ENCODE results near the gene WNT11.

The WNT11 gene

DNA sequence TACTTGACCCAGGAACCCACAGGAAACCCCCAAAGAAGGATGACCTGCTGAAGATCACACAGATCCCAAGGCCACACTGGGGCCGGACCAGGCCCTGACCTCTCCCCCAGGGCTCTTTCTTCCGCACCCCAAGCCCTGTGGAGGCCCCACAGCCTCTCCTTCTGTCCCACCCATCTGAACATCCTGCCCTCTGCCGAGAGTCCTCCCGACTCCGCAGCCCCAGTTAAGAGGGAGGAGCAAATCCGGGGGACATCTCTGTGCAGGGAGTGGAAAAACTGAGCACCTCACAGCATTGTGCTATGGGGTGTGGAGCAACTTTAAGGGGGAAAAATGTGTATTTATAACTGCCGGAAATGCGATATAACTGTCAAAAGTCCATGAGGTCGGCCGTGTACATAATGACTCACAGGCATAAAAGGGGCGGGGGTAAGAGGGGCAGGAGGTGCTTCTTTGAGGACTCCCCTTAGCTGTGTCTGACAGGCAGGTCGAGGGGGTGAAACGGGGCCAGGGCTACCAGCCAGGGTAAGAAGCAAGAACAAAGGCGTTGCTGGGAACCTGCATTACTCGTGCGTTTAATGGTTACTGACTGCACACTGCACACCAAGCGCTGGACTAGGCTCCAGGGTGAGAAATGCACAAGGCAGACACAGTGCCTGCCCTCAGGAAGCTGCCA, 57.2 kb downstream of the WNT11 start:
- H3K9me3 ChIP-seq (ENCODE audit: control extremely low read depth in 1 of 5, control insufficient read depth in 4 of 5, insufficient read depth in 2 of 5, low read depth in 1 of 5, low read length in 4 of 5), result no peaks in the 10 kb centered on the region
- H3K4me3 ChIP-seq (ENCODE audit: control insufficient read depth in 1 of 7, extremely low read depth in 1 of 7, insufficient read depth in 4 of 7, low read depth in 2 of 7, low read length in 6 of 7), result no peak overlapping the region
- 98% methylated on average over 16 of the region's 17 CpGs for WGBS (ENCODE audit: insufficient coverage)
- ChIA-PET POLR2A (no interaction called here), CTCF (interaction anchor here (1.2 to 2.0 kb wide), 2 partner anchors 252 to 443 kb away, joined by 4 to 11 read pairs; no protein-coding TSS in a partner anchor)
- peaks cover 0 to 2% (median 0%) of the 10 kb centered on the region in 5 experiments for H3K27me3 ChIP-seq (replicated peaks in 2 of 5; ENCODE audit: control insufficient read depth in 4 of 5, insufficient read depth in 5 of 5, low read length in 4 of 5)
- no peaks in the 10 kb centered on the region for H3K36me3 ChIP-seq (ENCODE audit: control insufficient read depth in 4 of 4, insufficient read depth in 4 of 4, low read length in 3 of 4)
- H3K27ac ChIP-seq (ENCODE audit: insufficient read depth in 1 of 2, low read depth in 1 of 2, low read length in 2 of 2, poor library complexity in 1 of 2, severe bottlenecking in 2 of 2), result no peak overlapping the region
- H3K4me1 ChIP-seq (ENCODE audit: control extremely low read depth in 1 of 4, control insufficient read depth in 4 of 4, insufficient read depth in 4 of 4, low read length in 3 of 4), result peaks cover 0 to 18% (median 12%) of the 10 kb centered on the region in 4 experiments
- no peak for DNase-seq

DNA sequence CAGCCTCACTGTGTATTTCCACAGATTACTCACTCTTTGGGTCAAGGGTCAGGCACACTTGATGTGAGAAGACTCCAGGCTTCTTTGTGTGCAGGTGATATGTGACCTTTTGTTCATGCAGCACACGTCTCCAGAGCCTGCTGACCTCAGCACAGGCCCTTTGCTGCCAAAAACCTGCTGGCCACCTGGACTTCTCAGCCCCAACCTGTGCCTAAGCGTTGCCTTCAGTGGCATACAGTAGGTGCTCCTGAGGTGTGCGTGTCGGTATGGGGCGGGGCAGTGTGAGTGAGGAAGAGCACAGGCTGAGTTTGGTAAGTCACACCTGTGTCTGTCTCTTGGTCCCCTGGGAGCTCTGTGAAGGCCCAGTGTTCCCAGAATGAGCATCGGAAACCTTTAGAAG, 58.1 kb downstream of the WNT11 start:
- H3K4me3 ChIP-seq (ENCODE audit: control insufficient read depth in 1 of 7, extremely low read depth in 1 of 7, insufficient read depth in 4 of 7, low read depth in 2 of 7, low read length in 6 of 7), result no peak overlapping the region
- H3K36me3 ChIP-seq (ENCODE audit: control insufficient read depth in 4 of 4, insufficient read depth in 4 of 4, low read length in 3 of 4), result peaks cover 0 to 3% (median under 1%) of the 10 kb centered on the region in 4 experiments
- POLR2A ChIA-PET, result no interaction called here
- no peaks in the 10 kb centered on the region for H3K9me3 ChIP-seq (ENCODE audit: control extremely low read depth in 1 of 5, control insufficient read depth in 4 of 5, insufficient read depth in 2 of 5, low read depth in 1 of 5, low read length in 4 of 5)
- no peak overlapping the region for H3K27ac ChIP-seq (ENCODE audit: insufficient read depth in 1 of 2, low read depth in 1 of 2, low read length in 2 of 2, poor library complexity in 1 of 2, severe bottlenecking in 2 of 2)
- no peaks in the 10 kb centered on the region for H3K27me3 ChIP-seq (replicated peaks in 2 of 5; ENCODE audit: control insufficient read depth in 4 of 5, insufficient read depth in 5 of 5, low read length in 4 of 5)
- DNase-seq, result no peak
- WGBS (ENCODE audit: insufficient coverage), result 100% methylated on average over 6 of the region's 6 CpGs
- peaks cover 0 to 15% (median 11%) of the 10 kb centered on the region in 4 experiments for H3K4me1 ChIP-seq (ENCODE audit: control extremely low read depth in 1 of 4, control insufficient read depth in 4 of 4, insufficient read depth in 4 of 4, low read length in 3 of 4)
- CTCF ChIA-PET, result interaction anchor here (4.1 kb wide), 1 partner anchor 251 kb away, joined by 28 read pairs; no protein-coding TSS in a partner anchor

DNA sequence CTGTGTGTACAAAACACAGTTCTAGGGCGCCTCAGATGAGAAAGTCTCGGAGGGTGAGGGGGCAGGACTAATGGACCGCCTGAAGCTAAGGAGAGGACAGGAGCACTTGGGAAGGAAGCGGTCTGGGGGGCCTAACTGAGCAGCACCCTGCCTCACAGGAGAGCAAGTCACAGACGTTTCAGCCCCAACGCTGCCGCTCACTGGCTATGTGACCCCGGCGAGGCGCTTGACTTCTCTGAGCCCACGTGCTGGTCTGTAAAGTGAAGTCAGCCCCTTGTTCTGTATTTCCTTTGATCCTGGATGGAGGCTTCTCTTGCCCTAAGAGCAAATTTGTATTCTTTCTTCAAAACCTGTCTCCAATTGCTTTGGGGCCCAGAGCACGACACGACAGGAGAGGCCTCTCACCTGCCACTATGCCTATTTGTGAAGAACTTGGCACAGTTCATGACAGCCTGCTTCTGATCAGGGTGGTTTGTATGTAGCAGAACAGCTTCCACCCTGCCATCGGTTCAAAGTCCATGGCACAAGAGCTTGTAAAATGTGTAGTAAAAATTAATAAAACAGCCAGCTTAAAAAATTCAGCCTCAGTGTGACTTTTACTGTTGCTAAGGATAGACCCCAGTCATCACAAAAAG, 59.1 kb downstream of the WNT11 start:
- Histone ChIP-seq H3K4me3 (ENCODE audit: control insufficient read depth in 1 of 7, extremely low read depth in 1 of 7, insufficient read depth in 4 of 7, low read depth in 2 of 7, low read length in 6 of 7) (no peak overlapping the region), H3K9me3 (ENCODE audit: control extremely low read depth in 1 of 5, control insufficient read depth in 4 of 5, insufficient read depth in 2 of 5, low read depth in 1 of 5, low read length in 4 of 5) (no peaks in the 10 kb centered on the region), H3K27ac (ENCODE audit: insufficient read depth in 1 of 2, low read depth in 1 of 2, low read length in 2 of 2, poor library complexity in 1 of 2, severe bottlenecking in 2 of 2) (no peak overlapping the region), H3K4me1 (ENCODE audit: control extremely low read depth in 1 of 4, control insufficient read depth in 4 of 4, insufficient read depth in 4 of 4, low read length in 3 of 4) (peaks cover 0 to 6% (median 2%) of the 10 kb centered on the region in 4 experiments), H3K36me3 (ENCODE audit: control insufficient read depth in 4 of 4, insufficient read depth in 4 of 4, low read length in 3 of 4) (peaks cover 0 to 12% (median 8%) of the 10 kb centered on the region in 4 experiments), H3K27me3 (replicated peaks in 2 of 5; ENCODE audit: control insufficient read depth in 4 of 5, insufficient read depth in 5 of 5, low read length in 4 of 5) (no peaks in the 10 kb centered on the region)
- ChIA-PET POLR2A (no interaction called here), CTCF (interaction anchor here (0.7 to 4.1 kb wide), 9 partner anchors 11 to 277 kb away, joined by 3 to 28 read pairs (median 4); no protein-coding TSS in a partner anchor)
- WGBS (ENCODE audit: insufficient coverage), result 98% methylated on average over 13 of the region's 14 CpGs
- DNase-seq, result no peak

DNA sequence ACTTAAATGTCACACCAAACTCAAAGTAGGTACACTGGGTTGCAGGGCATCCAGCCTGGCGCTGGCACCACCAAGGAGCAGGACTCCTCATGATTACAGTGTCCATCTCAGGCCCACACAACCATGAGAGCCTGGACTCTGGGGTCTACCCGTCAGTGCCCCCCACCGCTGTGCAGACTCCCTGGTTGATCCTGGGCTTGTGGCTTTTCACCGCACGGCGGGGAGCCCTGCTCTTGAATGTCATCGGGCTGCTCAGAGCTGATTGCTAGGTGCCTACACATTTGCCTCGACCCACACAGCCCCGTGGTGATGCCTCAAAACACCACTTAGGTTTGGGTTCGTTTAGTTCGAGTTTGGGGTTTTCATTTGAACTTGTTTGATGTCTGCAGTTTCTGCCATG, 63.0 kb downstream of the WNT11 start:
- no peaks in the 10 kb centered on the region for H3K4me1 ChIP-seq (ENCODE audit: control extremely low read depth in 1 of 4, control insufficient read depth in 4 of 4, insufficient read depth in 4 of 4, low read length in 3 of 4)
- WGBS (ENCODE audit: insufficient coverage), result 98% methylated on average over 11 of the region's 11 CpGs

DNA sequence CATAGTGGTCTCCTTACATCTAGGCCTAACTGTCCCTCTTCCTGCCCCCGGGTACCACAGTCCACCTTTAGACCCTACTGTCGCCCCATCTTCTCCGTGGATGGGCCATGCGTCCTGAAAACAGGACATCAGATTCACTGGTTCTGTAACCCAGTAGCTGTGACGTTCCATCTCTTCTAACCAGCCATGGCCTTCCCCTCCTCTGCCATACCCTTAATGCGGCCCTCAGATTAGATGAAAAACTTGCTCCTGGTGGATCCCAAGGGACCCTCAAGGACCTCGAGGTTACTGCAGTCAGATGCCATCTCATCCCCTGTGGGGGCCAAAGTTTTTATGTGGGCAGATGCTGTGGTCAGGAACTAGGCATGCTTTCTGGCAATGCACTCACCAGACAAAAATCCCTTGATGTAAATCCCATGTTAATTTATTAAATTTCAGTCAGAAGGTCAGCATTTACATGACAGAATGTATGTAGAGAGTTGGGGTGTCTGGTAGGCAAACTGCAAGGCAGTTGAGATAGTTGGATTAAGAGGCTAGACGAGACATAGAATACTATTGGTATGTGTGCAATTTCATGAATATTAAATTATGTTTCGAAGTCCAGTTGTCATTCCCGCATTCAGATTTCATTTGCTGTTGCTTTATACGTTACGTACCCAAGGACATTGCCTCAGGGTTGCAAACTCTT, 64.3 kb downstream of the WNT11 start:
- WGBS (ENCODE audit: insufficient coverage), result 95% methylated on average over 7 of the region's 12 CpGs

More for the DNA sequence above, 63.0 kb downstream of the WNT11 start:
- CTCF ChIA-PET, result interaction anchor here (0.5 to 1.2 kb wide), 2 partner anchors 90 to 246 kb away, joined by 3 to 4 read pairs; no protein-coding TSS in a partner anchor
- Histone ChIP-seq H3K27me3 (replicated peaks in 2 of 5; ENCODE audit: control insufficient read depth in 4 of 5, insufficient read depth in 5 of 5, low read length in 4 of 5) (no peaks in the 10 kb centered on the region), H3K36me3 (ENCODE audit: control insufficient read depth in 4 of 4, insufficient read depth in 4 of 4, low read length in 3 of 4) (peaks cover 2 to 31% (median 24%) of the 10 kb centered on the region in 4 experiments), H3K9me3 (ENCODE audit: control extremely low read depth in 1 of 5, control insufficient read depth in 4 of 5, insufficient read depth in 2 of 5, low read depth in 1 of 5, low read length in 4 of 5) (no peaks in the 10 kb centered on the region), H3K4me3 (ENCODE audit: control insufficient read depth in 1 of 7, extremely low read depth in 1 of 7, insufficient read depth in 4 of 7, low read depth in 2 of 7, low read length in 6 of 7) (no peak overlapping the region), H3K27ac (ENCODE audit: insufficient read depth in 1 of 2, low read depth in 1 of 2, low read length in 2 of 2, poor library complexity in 1 of 2, severe bottlenecking in 2 of 2) (no peak overlapping the region)
- POLR2A ChIA-PET, result no interaction called here
- no peak for DNase-seq

DNA sequence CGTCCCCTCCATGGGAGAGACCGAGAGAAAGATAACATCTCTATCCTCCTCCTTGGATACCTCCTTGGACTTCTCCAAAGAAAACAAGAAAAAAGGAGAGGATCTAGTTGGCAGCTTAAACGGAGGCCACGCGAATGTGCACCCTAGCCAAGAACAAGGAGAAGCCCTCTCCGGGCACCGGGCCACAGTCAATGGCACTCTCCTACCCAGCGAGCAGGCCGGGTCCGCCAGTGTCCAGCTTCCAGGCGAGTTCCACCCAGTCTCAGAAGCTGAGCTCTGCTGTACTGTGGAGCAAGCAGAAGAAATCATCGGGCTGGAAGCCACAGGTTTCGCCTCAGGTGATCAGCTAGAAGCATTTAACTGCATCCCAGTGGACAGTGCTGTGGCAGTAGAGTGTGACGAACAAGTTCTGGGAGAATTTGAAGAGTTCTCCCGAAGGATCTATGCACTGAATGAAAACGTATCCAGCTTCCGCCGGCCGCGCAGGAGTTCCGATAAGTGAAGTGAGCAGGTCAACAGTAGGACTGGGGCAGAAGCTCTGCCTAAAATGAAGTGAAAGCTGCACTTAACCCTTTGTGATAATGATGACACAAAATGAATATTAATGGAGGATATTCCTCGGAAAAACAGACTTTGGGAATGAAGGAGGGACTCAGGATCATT, 65.3 kb downstream of the WNT11 start:
- H3K9me3 ChIP-seq (ENCODE audit: control extremely low read depth in 1 of 5, control insufficient read depth in 4 of 5, insufficient read depth in 2 of 5, low read depth in 1 of 5, low read length in 4 of 5), result no peaks in the 10 kb centered on the region
- peaks cover 2 to 31% (median 25%) of the 10 kb centered on the region in 4 experiments for H3K36me3 ChIP-seq (ENCODE audit: control insufficient read depth in 4 of 4, insufficient read depth in 4 of 4, low read length in 3 of 4)
- CTCF ChIA-PET, result interaction anchor here (0.8 to 1.6 kb wide), 6 partner anchors 11 to 236 kb away, joined by 3 to 5 read pairs (median 4); no protein-coding TSS in a partner anchor
- no peak overlapping the region for H3K27ac ChIP-seq (ENCODE audit: insufficient read depth in 1 of 2, low read depth in 1 of 2, low read length in 2 of 2, poor library complexity in 1 of 2, severe bottlenecking in 2 of 2)
- H3K4me3 ChIP-seq (ENCODE audit: control insufficient read depth in 1 of 7, extremely low read depth in 1 of 7, insufficient read depth in 4 of 7, low read depth in 2 of 7, low read length in 6 of 7), result no peak overlapping the region
- 97% methylated on average over 22 of the region's 22 CpGs for WGBS (ENCODE audit: insufficient coverage)
- H3K4me1 ChIP-seq (ENCODE audit: control extremely low read depth in 1 of 4, control insufficient read depth in 4 of 4, insufficient read depth in 4 of 4, low read length in 3 of 4), result no peaks in the 10 kb centered on the region
- POLR2A ChIA-PET, result no interaction called here
- no peaks in the 10 kb centered on the region for H3K27me3 ChIP-seq (replicated peaks in 2 of 5; ENCODE audit: control insufficient read depth in 4 of 5, insufficient read depth in 5 of 5, low read length in 4 of 5)
- DNase-seq, result no peak

More for the DNA sequence above, 64.3 kb downstream of the WNT11 start:
- Histone ChIP-seq H3K4me3 (ENCODE audit: control insufficient read depth in 1 of 7, extremely low read depth in 1 of 7, insufficient read depth in 4 of 7, low read depth in 2 of 7, low read length in 6 of 7) (no peak overlapping the region), H3K4me1 (ENCODE audit: control extremely low read depth in 1 of 4, control insufficient read depth in 4 of 4, insufficient read depth in 4 of 4, low read length in 3 of 4) (no peaks in the 10 kb centered on the region), H3K27ac (ENCODE audit: insufficient read depth in 1 of 2, low read depth in 1 of 2, low read length in 2 of 2, poor library complexity in 1 of 2, severe bottlenecking in 2 of 2) (no peak overlapping the region), H3K36me3 (ENCODE audit: control insufficient read depth in 4 of 4, insufficient read depth in 4 of 4, low read length in 3 of 4) (peaks cover 2 to 31% (median 25%) of the 10 kb centered on the region in 4 experiments), H3K9me3 (ENCODE audit: control extremely low read depth in 1 of 5, control insufficient read depth in 4 of 5, insufficient read depth in 2 of 5, low read depth in 1 of 5, low read length in 4 of 5) (no peaks in the 10 kb centered on the region), H3K27me3 (replicated peaks in 2 of 5; ENCODE audit: control insufficient read depth in 4 of 5, insufficient read depth in 5 of 5, low read length in 4 of 5) (no peaks in the 10 kb centered on the region)
- ChIA-PET POLR2A (no interaction called here), CTCF (interaction anchor here (1.1 to 1.3 kb wide), 3 partner anchors 10 to 245 kb away, joined by 3 to 5 read pairs (median 4); no protein-coding TSS in a partner anchor)
- no peak for DNase-seq
